ENCODE measurements around the gene LTB4R2. TPM values are rescaled to one million over a fixed set of nuclear protein-coding genes. Genes with fewer than 3 reads are reported as not detected.

Gene LTB4R2
- total and polyA plus RNA-seq, 2 experiments from 2014 or later = 0.40 to 12.6 TPM

DNA sequence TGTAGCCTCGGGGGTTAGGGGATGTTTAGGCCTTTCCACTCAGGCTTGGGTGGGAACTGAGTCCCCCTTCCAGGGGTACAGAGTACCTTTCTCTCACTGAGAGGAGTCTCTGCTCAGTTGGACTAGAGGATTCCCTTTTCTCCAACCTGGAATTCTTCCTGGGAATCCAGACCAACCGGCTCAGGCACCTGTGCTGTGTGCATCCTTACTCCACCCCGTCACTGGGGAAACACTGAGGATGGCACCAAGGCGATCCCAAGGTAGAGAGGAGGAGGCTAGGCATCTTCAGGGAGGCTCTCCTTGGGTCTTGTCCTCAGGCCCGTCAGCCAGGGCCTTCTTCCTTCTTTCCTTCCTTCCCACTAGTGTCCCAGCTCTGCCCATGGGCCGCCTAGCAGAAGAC lies 46.1 kb upstream of the LTB4R2 start:
- H3K27ac Mint-ChIP-seq = no peak overlapping the region

GRCh38 chr14:24264298-24264697 lies 45.6 kb upstream of the LTB4R2 start:
- Histone ChIP-seq H3K36me3 (ENCODE audit: insufficient read depth) (no peaks in the 10 kb centered on the region), H3K79me2 (replicated peaks; ENCODE audit: insufficient read depth) (no peaks in the 10 kb centered on the region), H3K27ac (ENCODE audit: low read depth) (no peak overlapping the region), H3F3A (replicated peaks; ENCODE audit: low read depth) (no peaks in the 10 kb centered on the region), H3K9me2 (ENCODE audit: insufficient read depth) (no peaks in the 10 kb centered on the region), H4K20me1 (replicated peaks; ENCODE audit: insufficient read depth) (no peaks in the 10 kb centered on the region), H3K4me1 (ENCODE audit: insufficient read depth) (no peaks in the 10 kb centered on the region), H3K27me3 (ENCODE audit: insufficient read depth) (no peaks in the 10 kb centered on the region), H2AFZ (no peak overlapping the region), H3K4me2 (no peak overlapping the region), H3K4me3 (no peak overlapping the region)
- no peak overlapping the region for H3K4me3 Mint-ChIP-seq
- H3K27ac Mint-ChIP-seq = no peak overlapping the region
- no peak for TF ChIP-seq CREB1 (CRISPR knock-in tag; IDR thresholded peaks at IDR 0.05; ENCODE audit: low read depth)
- no peak for TF ChIP-seq EZH2phosphoT487 (IDR thresholded peaks at IDR 0.05; ENCODE audit: unreplicated experiment)
- no peak for TF ChIP-seq ZNF331 (CRISPR knock-in tag; IDR thresholded peaks at IDR 0.05; ENCODE audit: low read depth)
- no peak for TF ChIP-seq POLR2AphosphoS5 (IDR thresholded peaks at IDR 0.05; ENCODE audit: low read depth)
- H3K36me3 Mint-ChIP-seq (ENCODE audit: low read depth) = peaks cover 6% of the 10 kb centered on the region; the same call in 2 of the 3 replicates
- H3K27me3 Mint-ChIP-seq (ENCODE audit: insufficient read depth, low read depth, poor library complexity) = peaks cover 10% of the 10 kb centered on the region
- H3K9me3 Mint-ChIP-seq = no peaks in the 10 kb centered on the region
- DNase-seq (ENCODE audit: low spot score) = no peak
- no peak for ATAC-seq
- H3K4me1 Mint-ChIP-seq = peaks cover 3% of the 10 kb centered on the region; the same call in 1 of the 3 replicates

More for the DNA sequence above, 46.1 kb upstream of the LTB4R2 start:
- TF ChIP-seq EZH2 (IDR thresholded peaks at IDR 0.05; ENCODE audit: low read depth, unreplicated experiment) = no peak
- no peak for TF ChIP-seq EZH2phosphoT487 (IDR thresholded peaks at IDR 0.05; ENCODE audit: unreplicated experiment)
- no peak for TF ChIP-seq STAT1 (IDR thresholded peaks at IDR 0.05; ENCODE audit: unreplicated experiment)
- Mint-ChIP-seq H3K36me3 (ENCODE audit: low read depth) (peaks cover 6% of the 10 kb centered on the region; the same call in 2 of the 3 replicates), H3K9me3 (no peaks in the 10 kb centered on the region), H3K4me1 (peaks cover 6% of the 10 kb centered on the region), H3K4me3 (no peak overlapping the region), H3K27me3 (ENCODE audit: insufficient read depth, low read depth, poor library complexity) (peaks cover 11% of the 10 kb centered on the region)
- Histone ChIP-seq H2AFZ (no peak overlapping the region), H3K27me3 (ENCODE audit: insufficient read depth) (no peaks in the 10 kb centered on the region), H3K4me3 (no peak overlapping the region), H3K4me1 (ENCODE audit: insufficient read depth) (no peaks in the 10 kb centered on the region), H3K9me2 (ENCODE audit: insufficient read depth) (no peaks in the 10 kb centered on the region), H3K4me2 (no peak overlapping the region), H3K27ac (ENCODE audit: low read depth) (no peak overlapping the region), H3K36me3 (ENCODE audit: insufficient read depth) (no peaks in the 10 kb centered on the region), H3F3A (replicated peaks; ENCODE audit: low read depth) (no peaks in the 10 kb centered on the region), H3K79me2 (replicated peaks; ENCODE audit: insufficient read depth) (no peaks in the 10 kb centered on the region), H4K20me1 (replicated peaks; ENCODE audit: insufficient read depth) (no peaks in the 10 kb centered on the region)
- ATAC-seq (no peak), DNase-seq (ENCODE audit: low spot score) (no peak)

- H3K4me1 ChIP-seq (ENCODE audit: insufficient read depth) = peaks cover 6% of the 10 kb centered on the region; the same call in 1 of the 2 replicates
- no peak overlapping the region for H3K27ac ChIP-seq (ENCODE audit: low read depth)
- H3K9me2 ChIP-seq (ENCODE audit: insufficient read depth) = no peaks in the 10 kb centered on the region
- no peak overlapping the region for H3K4me3 ChIP-seq
- 0 out of 2 replicates have a peak, but pooled peaks cover 6% of the 10 kb centered on the region for H3F3A ChIP-seq (replicated peaks; ENCODE audit: low read depth)
- peaks cover 4% of the 10 kb centered on the region; the same call in 2 of the 3 replicates for H3K4me1 Mint-ChIP-seq
- no peak overlapping the region for H3K27ac Mint-ChIP-seq
- H4K20me1 ChIP-seq (replicated peaks; ENCODE audit: insufficient read depth) = no peaks in the 10 kb centered on the region
- H2AFZ ChIP-seq = no peak overlapping the region
- H3K79me2 ChIP-seq (replicated peaks; ENCODE audit: insufficient read depth) = no peaks in the 10 kb centered on the region
- H3K36me3 ChIP-seq (ENCODE audit: insufficient read depth) = no peaks in the 10 kb centered on the region
- H3K9me3 Mint-ChIP-seq = no peaks in the 10 kb centered on the region; the same call in 2 of the 3 replicates
- no peak overlapping the region for H3K4me3 Mint-ChIP-seq
- H3K27me3 Mint-ChIP-seq (ENCODE audit: insufficient read depth, low read depth, poor library complexity) = peaks cover 7% of the 10 kb centered on the region
- DNase-seq (ENCODE audit: low spot score) = no peak
- H3K36me3 Mint-ChIP-seq (ENCODE audit: low read depth) = peaks cover 6% of the 10 kb centered on the region; the same call in 2 of the 3 replicates
- ATAC-seq = no peak
- no peaks in the 10 kb centered on the region for H3K27me3 ChIP-seq (ENCODE audit: insufficient read depth)
- H3K4me2 ChIP-seq = no peak overlapping the region
- TF ChIP-seq CTCF (conservative IDR thresholded peaks at IDR 0.05; ENCODE audit: low read depth in 2 of 2) = no peak
- TF ChIP-seq STAT1 (IDR thresholded peaks at IDR 0.05; ENCODE audit: unreplicated experiment) = no peak
- no peak for TF ChIP-seq CREB1 (CRISPR knock-in tag; IDR thresholded peaks at IDR 0.05; ENCODE audit: low read depth)
- TF ChIP-seq ZNF331 (CRISPR knock-in tag; IDR thresholded peaks at IDR 0.05; ENCODE audit: low read depth) = no peak
- no peak for TF ChIP-seq POLR2AphosphoS5 (IDR thresholded peaks at IDR 0.05; ENCODE audit: low read depth)
Measured at GRCh38 chr14:24266344-24267244, 43.3 kb upstream of the LTB4R2 start.

Data from GM23338 (cell line).